ENCODE data around the gene P2RX3. TPM values are rescaled to one million over a fixed set of nuclear protein-coding genes. Genes with fewer than 3 reads are reported as not detected.

Gene P2RX3
- total and polyA plus RNA-seq, 4 donors: 0.11 TPM; not detected in 3

DNA sequence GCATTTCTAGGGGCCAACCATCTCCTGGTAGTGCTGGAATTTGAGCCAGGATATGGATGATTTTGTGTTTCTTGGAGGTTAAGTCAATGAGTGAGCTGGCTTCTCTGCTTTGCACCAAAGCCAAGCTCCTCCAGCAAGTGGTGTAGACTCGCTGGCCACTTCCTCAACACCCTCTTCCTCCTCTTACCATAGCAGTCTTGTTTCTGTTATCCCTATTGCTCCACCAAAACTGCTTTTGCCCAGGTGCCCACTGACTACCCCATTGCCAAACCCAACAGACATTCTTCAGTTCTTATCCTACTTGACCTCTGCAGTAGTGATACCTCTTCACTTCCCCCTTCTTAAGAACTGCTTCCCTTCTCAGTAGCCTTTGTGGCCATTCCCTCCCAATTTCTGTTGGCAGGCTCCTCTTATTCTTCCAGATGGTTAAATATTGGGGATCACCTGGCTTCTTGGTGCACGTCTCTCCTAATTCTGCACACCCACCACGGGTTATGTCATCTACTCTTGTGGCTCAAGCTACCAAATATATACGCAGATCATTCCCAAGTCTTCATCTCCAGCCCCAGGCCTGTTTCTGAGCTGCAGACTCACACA lies 59.3 kb downstream of the P2RX3 start:
- Histone ChIP-seq H3K4me1 (ENCODE audit: control insufficient read depth in 5 of 5, insufficient read depth in 5 of 5, low read length in 5 of 5) (no peaks in the 10 kb centered on the region), H3K9ac (ENCODE audit: insufficient read depth in 1 of 2, low read length in 2 of 2) (no peak overlapping the region), H3K9me3 (ENCODE audit: control insufficient read depth in 4 of 4, insufficient read depth in 3 of 4, low read length in 3 of 4) (no peaks in the 10 kb centered on the region), H3K27ac (ENCODE audit: low read depth in 1 of 2, low read length in 1 of 2) (no peak overlapping the region), H3K27me3 (ENCODE audit: control insufficient read depth in 3 of 3, insufficient read depth in 3 of 3, low read length in 2 of 3) (peaks cover 0 to 4% (median 0%) of the 10 kb centered on the region in 3 donors), H3K4me3 (no peak overlapping the region), H3K36me3 (ENCODE audit: control insufficient read depth in 4 of 4, insufficient read depth in 4 of 4, low read length in 4 of 4) (no peaks in the 10 kb centered on the region)
- WGBS, 2 donors: 40 to 73% methylated on average over 4 of the region's 4 CpGs
- TF ChIP-seq, protein P1, sequence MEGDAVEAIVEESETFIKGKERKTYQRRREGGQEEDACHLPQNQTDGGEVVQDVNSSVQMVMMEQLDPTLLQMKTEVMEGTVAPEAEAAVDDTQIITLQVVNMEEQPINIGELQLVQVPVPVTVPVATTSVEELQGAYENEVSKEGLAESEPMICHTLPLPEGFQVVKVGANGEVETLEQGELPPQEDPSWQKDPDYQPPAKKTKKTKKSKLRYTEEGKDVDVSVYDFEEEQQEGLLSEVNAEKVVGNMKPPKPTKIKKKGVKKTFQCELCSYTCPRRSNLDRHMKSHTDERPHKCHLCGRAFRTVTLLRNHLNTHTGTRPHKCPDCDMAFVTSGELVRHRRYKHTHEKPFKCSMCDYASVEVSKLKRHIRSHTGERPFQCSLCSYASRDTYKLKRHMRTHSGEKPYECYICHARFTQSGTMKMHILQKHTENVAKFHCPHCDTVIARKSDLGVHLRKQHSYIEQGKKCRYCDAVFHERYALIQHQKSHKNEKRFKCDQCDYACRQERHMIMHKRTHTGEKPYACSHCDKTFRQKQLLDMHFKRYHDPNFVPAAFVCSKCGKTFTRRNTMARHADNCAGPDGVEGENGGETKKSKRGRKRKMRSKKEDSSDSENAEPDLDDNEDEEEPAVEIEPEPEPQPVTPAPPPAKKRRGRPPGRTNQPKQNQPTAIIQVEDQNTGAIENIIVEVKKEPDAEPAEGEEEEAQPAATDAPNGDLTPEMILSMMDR (IDR thresholded peaks at IDR 0.05; ENCODE audit: control extremely low read depth, extremely low read depth): no peak
- DNase-seq: no peak
- ATAC-seq (ENCODE audit: insufficient read depth, low FRiP score): no peak

DNA sequence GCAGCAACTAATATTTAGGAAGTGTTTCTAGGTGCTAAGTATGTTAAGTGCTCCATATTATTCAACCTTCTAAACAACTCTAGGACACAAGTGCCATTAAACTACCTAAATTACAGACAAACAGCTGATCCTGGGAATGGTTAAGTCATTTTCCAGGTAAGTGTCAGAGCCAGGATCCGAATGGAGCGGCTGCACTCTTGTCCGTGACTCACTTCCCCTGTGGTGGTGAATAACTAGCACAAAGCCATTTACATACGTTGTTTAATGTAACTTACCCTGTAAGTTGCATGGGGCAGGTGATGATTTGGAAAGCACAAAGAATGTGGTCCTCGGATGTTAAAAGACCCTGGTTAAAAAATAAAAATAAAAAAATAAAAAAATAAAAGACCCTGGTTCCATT lies 61.1 kb downstream of the P2RX3 start:
- DNase-seq (no peak), ATAC-seq (ENCODE audit: insufficient read depth, low FRiP score) (no peak)
- Histone ChIP-seq H3K27me3 (ENCODE audit: control insufficient read depth in 3 of 3, insufficient read depth in 3 of 3, low read length in 2 of 3) (peaks cover 0 to 4% (median 0%) of the 10 kb centered on the region in 3 donors), H3K4me1 (ENCODE audit: control insufficient read depth in 5 of 5, insufficient read depth in 5 of 5, low read length in 5 of 5) (no peaks in the 10 kb centered on the region), H3K36me3 (ENCODE audit: control insufficient read depth in 4 of 4, insufficient read depth in 4 of 4, low read length in 4 of 4) (no peaks in the 10 kb centered on the region), H3K9me3 (ENCODE audit: control insufficient read depth in 4 of 4, insufficient read depth in 3 of 4, low read length in 3 of 4) (no peaks in the 10 kb centered on the region), H3K9ac (ENCODE audit: insufficient read depth in 1 of 2, low read length in 2 of 2) (no peak overlapping the region), H3K4me3 (no peak overlapping the region), H3K27ac (ENCODE audit: low read depth in 1 of 2, low read length in 1 of 2) (no peak overlapping the region)
- TF ChIP-seq, protein P1 (IDR thresholded peaks at IDR 0.05; ENCODE audit: control extremely low read depth, extremely low read depth): no peak
- WGBS, 2 donors: 72 to 74% methylated on average over 5 of the region's 5 CpGs

DNA sequence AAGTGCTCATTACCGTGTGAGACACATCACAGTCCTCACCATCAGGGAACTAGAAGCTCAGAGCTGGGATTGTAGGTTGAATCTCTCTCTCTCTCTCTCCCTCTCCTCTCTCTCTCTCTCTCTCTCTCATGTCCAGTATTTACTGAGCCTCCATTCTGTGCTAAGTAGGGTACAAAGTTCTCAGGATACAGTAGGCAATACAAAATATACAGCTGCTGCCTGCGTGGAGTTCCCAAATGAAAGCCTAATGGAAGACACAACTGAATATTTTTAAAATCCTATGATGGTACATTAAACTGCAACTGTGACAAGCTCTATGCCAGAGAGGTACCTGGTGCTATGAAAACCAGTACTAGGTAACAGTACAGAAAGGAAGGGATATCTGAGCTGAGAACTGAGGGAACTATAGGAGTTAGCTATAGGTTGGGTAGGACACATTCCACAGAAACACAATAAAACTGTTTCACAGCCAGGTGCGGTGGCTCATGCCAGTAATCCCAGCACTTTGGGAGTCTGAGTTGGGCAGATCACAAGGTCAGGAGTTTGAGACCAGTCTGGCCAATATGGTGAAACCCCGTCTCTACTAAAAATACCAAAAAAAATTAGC lies 61.9 kb downstream of the P2RX3 start:
- no peaks in the 10 kb centered on the region for H3K36me3 ChIP-seq (ENCODE audit: control insufficient read depth in 4 of 4, insufficient read depth in 4 of 4, low read length in 4 of 4)
- DNase-seq (no peak), ATAC-seq (ENCODE audit: insufficient read depth, low FRiP score) (no peak)
- TF ChIP-seq, protein P1 (IDR thresholded peaks at IDR 0.05; ENCODE audit: control extremely low read depth, extremely low read depth): no peak
- H3K9ac ChIP-seq (ENCODE audit: insufficient read depth in 1 of 2, low read length in 2 of 2): no peak overlapping the region
- no peak overlapping the region for H3K4me3 ChIP-seq
- peaks cover 0 to 2% (median 0%) of the 10 kb centered on the region in 3 donors for H3K27me3 ChIP-seq (ENCODE audit: control insufficient read depth in 3 of 3, insufficient read depth in 3 of 3, low read length in 2 of 3)
- no peaks in the 10 kb centered on the region for H3K4me1 ChIP-seq (ENCODE audit: control insufficient read depth in 5 of 5, insufficient read depth in 5 of 5, low read length in 5 of 5)
- 92 to 93% methylated on average over 4 of the region's 4 CpGs for WGBS, 2 donors
- H3K9me3 ChIP-seq (ENCODE audit: control insufficient read depth in 4 of 4, insufficient read depth in 3 of 4, low read length in 3 of 4): no peaks in the 10 kb centered on the region
- H3K27ac ChIP-seq (ENCODE audit: low read depth in 1 of 2, low read length in 1 of 2): no peak overlapping the region

Measured in lung (tissue), 12 donors.